Epithelial cell of alveolus of lung (primary cell): ENCODE data around the gene DENND5A. TPM values are rescaled to one million over a fixed set of nuclear protein-coding genes. Genes with fewer than 3 reads are reported as not detected.

Source experiments
- total RNA-seq: library from RNA; depleted of rRNA; stranded (reverse); fragments of >200 nt; gene quantifications from 2 replicates; pipeline ENCODE4 v1.2.1, GENCODE V29; 2015

Gene DENND5A
- 55.3 and 70.5 TPM in 2 replicates for total RNA-seq

DNA sequence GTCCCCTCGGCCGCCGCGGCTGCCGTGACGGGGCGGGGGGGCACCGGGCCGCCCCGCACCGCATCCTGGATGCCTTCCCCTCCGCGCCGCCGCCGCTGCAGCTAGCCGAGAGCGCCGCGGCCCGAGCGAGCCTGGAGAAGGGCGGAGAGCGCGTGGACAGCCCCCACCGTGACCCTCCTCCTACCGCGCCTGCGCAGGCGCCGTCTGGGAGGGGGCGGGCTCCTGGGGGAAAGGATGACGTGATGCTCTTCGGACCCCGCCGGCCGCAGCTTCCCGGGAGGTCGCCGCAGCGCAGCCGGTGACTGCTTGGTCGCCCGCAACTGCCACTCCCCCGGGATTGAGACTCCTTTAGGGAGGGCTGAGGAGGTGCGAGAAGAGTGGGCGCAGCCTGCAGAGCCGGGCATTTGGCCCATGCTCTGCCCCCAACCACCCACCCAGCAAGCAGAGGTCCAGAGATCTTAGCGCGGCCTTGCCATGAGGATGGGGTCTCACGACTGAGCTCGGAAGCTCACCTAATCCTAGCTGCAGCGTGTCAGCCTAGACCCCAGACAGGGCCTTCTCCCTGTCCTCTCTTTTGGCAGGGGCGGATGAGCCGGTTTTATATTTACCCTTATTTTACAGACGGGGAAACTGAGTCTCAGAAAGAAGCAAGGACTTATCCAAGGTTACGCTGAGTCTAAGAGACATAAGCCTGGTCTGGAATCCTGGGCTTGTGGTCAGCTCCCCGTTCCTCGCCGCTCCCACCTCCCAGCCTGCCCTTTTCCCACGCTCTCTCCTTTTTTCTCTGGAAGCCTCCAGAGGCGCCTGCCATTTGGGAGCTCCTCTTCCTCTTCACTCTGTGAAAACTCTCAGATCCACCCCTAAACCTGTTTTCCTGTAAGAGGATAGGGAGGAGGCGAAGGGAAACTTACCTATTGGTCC is at the start of gene DENND5A:
TSS of gene DENND5A (minus strand) at position 140 of the 921 bp plus-strand sequence. CDS start 281 bp downstream, outside the sequence.

DNA sequence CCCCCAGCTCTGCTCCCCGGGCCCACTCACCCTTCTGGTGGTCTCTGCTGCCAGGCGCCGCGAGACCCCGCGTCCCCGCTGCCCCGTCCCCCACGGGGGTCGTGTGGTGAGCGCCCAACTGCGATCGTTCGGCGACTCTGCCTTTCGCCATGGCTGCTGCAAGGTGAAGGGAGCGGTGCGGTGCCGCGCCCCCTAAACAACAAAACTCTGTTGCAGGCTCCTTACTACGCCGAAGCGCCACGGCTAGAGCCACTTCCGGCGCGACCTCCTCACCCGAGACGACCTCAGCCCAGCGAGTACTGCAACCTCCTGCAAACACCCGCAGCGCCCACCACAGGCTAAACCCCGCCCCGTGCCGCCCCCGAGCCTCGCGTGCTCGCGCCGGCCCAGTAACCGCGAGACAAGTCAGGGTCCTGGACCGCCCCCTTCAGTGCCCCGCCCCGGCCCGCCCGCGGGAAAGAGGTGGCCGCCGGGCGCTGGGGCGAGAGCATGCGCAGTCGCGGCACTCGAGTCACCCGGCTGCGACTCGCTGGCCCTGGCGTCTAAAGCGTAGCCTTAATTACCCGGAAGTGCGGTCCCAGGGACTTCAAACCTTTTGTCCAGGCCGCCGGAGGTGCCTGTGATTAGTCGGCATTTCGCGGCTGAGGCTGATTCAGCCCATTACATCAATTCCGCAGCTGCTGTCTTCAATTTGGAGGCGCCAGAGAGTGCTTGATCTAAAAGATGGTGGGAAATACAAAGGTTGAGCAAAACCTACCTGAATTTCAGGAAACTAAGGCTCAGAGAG is 49.3 kb upstream of the DENND5A start, which contains the start of gene TMEM41B:
TSS of gene TMEM41B (minus strand) at position 303 of the 787 bp plus-strand sequence. CDS start at position 151, 152 bp downstream.

DNA sequence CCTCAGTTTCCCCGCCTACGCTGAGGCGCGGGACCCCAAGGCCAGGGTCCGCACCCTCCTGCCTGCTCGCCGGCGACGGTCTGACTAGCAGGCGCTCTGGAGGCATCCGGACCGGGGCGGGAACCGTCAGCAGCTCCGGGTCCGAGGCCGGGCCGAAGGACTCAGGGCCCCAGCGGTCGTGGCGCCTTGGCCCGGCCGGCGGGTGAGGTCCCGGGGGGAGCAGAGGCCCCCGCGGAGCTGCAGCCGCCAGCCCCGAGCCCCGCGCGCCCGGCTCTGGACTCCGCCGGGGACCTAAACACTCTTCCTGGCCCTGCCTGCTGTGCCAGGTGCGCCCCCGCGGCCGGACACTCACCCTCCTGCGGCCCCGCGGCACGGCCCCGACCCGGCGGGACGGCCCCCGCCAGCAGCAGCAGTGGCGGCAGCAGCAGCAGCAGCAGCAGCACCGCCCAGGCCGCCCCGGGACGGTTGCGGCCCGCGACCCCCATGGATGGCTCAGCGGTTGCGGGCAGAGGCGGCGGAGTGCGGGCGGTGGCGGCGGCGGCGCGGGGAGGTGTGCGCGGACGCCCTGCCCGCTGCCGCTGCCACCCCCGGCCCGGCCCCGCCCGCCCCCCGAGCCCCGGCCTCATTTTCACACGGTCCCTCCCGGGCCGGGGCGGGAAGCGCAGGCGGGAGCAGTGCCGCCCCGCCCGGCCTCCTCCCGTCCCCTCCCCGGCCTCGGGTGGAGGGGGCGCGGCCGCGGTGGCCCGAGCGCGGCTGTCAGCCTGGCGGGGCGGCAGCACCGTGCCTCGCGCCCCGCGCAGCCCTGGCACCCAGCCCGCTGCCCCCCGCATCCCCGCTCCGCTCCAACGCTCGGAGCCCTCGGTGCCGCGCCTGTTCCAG is 173.9 kb downstream of the DENND5A start, which contains the start of gene SCUBE2:
TSS of gene SCUBE2 (minus strand) at position 556 of the 879 bp plus-strand sequence. CDS start at position 485, 71 bp downstream.

Other genes with a start within 250 kb of the DENND5A start
- gene SCUBE2, start 173.8 kb downstream of the DENND5A start, total RNA-seq = 0.26 and 1.1 TPM in 2 replicates
- 31.9 and 51.1 TPM in 2 replicates for gene TMEM41B, start 49.2 kb upstream of the DENND5A start, total RNA-seq
- 58.8 and 65.0 TPM in 2 replicates for gene IPO7, start 119.3 kb upstream of the DENND5A start, total RNA-seq
- gene ZNF143, start 195.7 kb upstream of the DENND5A start, total RNA-seq = 13.5 and 18.6 TPM in 2 replicates